Astrocyte of the cerebellum (primary cell): ENCODE data around the gene ITSN2.

Source experiments
- DNase-seq: peaks from one replicate; pipeline ENCODE4 v3.0.0-alpha.2; 2011; ENCODE audit warnings: low read depth
- H3K4me3 ChIP-seq: 2 replicates; pipeline ENCODE4 v1.5.1; 2011; ENCODE audit warnings: mild to moderate bottlenecking, low read depth, low read length, moderate library complexity
- in situ Hi-C: cut with HindIII; loops from 2 replicates; pipeline ENCODE4 v1.10.0; 2017; ENCODE audit warnings: low sequenced_read_pairs
- TF ChIP-seq, protein P1 (sequence below): IDR thresholded peaks from 2 replicates; pipeline ENCODE4 v1.5.1; 2012; ENCODE audit warnings: low read length, low read depth, moderate library complexity, mild to moderate bottlenecking; ENCODE audit errors: missing control alignments

Gene ITSN2

DNA sequence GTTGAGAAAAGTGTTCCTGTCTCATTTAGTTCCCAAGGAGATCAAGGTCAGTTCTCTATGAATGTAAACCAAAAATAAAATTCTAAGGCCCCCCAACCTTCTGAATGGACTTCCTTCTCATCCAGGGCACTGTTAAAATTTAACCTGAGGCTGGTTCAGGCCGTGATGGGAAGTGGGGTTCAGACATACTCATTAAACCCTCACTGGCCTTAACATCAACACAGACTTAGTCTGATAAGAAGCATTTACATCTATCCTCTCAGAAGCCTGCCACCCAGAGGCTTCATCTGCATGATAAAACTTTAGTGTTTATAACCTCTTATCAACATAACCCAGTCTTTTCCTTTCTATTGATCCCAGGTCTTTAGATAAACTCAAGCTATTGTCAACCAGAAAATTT is 22.4 kb downstream of the ITSN2 start:
- TF ChIP-seq, protein P1, sequence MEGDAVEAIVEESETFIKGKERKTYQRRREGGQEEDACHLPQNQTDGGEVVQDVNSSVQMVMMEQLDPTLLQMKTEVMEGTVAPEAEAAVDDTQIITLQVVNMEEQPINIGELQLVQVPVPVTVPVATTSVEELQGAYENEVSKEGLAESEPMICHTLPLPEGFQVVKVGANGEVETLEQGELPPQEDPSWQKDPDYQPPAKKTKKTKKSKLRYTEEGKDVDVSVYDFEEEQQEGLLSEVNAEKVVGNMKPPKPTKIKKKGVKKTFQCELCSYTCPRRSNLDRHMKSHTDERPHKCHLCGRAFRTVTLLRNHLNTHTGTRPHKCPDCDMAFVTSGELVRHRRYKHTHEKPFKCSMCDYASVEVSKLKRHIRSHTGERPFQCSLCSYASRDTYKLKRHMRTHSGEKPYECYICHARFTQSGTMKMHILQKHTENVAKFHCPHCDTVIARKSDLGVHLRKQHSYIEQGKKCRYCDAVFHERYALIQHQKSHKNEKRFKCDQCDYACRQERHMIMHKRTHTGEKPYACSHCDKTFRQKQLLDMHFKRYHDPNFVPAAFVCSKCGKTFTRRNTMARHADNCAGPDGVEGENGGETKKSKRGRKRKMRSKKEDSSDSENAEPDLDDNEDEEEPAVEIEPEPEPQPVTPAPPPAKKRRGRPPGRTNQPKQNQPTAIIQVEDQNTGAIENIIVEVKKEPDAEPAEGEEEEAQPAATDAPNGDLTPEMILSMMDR = no peak
- DNase-seq = no peak
- in situ Hi-C loops = no loop called here

DNA sequence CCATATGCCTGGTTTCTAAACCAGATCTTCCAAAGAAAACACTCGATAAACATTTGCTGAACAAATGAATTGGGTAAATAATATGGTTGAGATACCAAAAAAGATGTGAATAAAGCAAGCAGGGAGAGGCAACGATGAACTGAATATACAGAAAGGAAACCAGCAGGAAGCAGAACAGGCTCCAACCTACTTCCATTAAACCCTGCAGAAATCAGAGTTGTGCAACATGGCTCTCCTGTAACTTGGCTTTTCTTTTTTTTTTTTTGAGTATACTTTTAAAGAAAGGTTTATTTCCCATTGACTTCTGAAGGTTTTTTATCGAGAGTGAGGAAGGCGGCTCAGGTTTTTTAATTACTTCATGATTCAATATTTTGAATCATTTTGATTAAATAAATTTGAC is 23.5 kb downstream of the ITSN2 start:
- no peak for DNase-seq
- in situ Hi-C loops = no loop called here
- H3K4me3 ChIP-seq = no peak overlapping the region
- TF ChIP-seq, protein P1 = no peak

More for the DNA sequence above, 22.4 kb downstream of the ITSN2 start:
- no peak overlapping the region for H3K4me3 ChIP-seq

DNA sequence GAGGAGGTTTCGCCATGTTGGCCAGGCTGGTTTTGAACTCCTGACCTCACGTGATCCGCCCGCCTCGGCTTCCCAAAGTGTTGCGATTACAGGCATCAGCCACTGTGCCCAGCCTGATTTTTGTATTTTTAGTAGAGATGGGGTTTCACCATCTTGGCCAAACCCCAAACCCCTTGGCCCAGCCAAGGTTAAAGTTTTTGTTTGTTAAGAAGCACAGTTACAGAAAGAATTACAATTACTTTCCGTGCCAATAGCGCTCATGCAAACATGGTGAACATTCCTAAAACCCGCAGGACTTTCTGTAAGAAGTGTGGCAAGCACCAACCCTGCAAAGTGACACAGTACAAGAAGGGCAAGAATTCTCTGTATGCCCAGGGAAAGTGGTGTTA is 26.1 kb downstream of the ITSN2 start:
- peak; percentile 60 for DNase-seq
- TF ChIP-seq, protein P1 = no peak
- in situ Hi-C loops = no loop called here

DNA sequence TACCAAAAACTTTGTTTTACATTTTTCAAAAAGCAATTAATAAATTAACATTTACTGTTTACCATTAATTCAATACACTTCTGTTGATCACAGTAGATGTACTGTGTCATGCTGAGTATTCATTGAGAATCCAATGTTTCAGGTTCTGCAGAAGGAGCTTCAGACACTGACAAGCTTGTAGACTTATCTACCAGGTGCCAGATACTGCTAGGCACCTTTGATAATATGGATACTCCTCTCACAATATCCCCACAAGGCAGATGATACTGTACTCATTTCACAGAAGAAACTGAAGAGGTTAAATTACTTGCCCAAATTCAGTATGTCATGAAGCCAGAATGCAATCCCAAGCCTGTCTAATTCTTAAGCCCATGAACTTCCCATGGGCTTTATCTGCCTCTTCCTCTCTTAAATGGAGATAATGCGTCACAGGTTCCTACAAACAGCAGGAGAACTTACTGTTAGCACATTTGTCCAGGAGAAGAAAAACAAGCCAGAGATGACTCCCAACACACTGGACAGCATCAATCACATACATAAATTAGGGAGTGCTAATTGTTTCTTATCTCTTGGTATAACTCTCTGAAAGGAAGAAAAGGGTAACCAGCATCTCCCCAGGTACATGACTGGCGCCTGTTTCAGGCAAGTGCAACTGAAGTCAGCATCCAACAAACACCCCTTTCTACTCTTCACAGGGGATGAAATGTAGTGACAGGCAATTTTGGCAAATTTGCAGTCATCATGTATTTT is 27.4 kb downstream of the ITSN2 start:
- TF ChIP-seq, protein P1 = no peak
- in situ Hi-C loops = no loop called here
- no peak overlapping the region for H3K4me3 ChIP-seq
- DNase-seq = no peak

More for the DNA sequence above, 26.1 kb downstream of the ITSN2 start:
- H3K4me3 ChIP-seq = no peak overlapping the region

DNA sequence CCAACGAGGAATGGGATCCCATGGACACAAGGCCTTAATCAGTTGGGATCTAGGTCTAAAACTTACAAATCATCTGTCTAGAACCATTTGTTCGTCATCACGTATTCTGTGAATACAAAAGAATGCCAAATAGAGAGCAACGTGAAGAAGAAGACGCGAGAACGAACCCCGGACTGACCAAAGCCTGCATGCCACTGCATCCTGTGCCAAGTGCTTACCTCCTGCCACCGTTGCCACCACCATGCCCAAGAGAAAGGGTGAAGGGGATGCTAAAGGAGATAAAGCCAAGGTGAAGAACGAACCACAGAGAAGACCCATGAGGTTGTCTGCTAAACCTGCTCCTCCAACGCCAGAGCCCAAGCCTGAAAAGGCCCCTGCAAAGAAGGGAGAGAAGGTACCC is 30.2 kb downstream of the ITSN2 start:
- in situ Hi-C loops = no loop called here
- no peak overlapping the region for H3K4me3 ChIP-seq
- TF ChIP-seq, protein P1 = no peak
- no peak for DNase-seq

DNA sequence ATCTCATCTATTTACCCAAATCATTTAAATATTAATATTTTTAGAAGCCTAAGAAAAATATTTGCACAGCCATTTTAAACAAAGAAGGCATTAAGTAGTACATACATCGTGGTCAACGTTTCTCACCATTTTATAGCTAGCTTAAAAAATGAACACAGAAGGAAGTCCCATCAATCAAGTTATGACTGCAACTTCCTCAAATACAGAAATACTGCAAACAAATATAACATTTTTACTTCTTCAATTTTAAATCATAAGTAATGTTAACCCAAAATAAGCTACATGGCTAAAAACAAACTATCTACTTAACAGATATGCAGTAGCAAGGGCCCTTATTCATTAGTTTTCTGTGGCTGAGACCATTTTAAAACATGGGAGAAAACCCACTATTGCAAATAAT is 30.6 kb downstream of the ITSN2 start:
- H3K4me3 ChIP-seq = no peak overlapping the region
- no peak for DNase-seq
- TF ChIP-seq, protein P1 = no peak
- in situ Hi-C loops = no loop called here
